ENCODE measurements around the gene RAET1L.

- no peak for TF ChIP-seq CTCF (IDR thresholded peaks at IDR 0.05)
- no peak for TF ChIP-seq POLR2A (IDR thresholded peaks at IDR 0.05)
Observed at GRCh38 chr6:150002710-150003109, 22.6 kb downstream of the RAET1L start.

Data from testis (tissue), 2 donors.